ENCODE data around the gene ERFL. TPM values are rescaled to one million over a fixed set of nuclear protein-coding genes. Genes with fewer than 3 reads are reported as not detected.

The ERFL gene
- total RNA-seq, 1 experiment from 2014 or later = not detected

DNA sequence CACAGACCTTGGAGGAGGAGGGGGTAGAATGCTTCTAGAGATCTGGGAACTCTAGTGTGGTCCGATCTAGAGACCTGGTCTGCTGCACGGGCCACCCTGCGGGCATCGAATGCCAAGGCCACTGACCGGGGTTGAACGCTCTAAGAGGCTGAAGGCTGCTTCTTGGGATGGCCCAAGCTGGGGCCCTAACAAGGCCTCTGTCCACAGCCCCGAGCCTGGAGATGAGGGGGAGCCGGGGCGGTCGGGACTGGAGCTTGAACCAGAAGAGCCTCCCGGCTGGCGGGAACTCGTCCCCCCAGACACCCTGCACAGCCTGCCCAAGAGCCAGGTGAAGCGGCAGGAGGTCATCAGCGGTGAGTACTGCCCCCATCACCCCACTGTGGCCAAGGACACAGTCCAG, 30.0 kb downstream of the ERFL start:
- CTCF ChIA-PET = interaction anchor here (1.0 kb wide), 1 partner anchor 53 kb away, joined by 3 read pairs; no protein-coding TSS in a partner anchor
- H3K4me1 Mint-ChIP-seq (ENCODE audit: insufficient read depth, unreplicated experiment) = no peaks in the 10 kb centered on the region
- H3K4me3 Mint-ChIP-seq (ENCODE audit: unreplicated experiment) = no peak overlapping the region
- no peak for DNase-seq (ENCODE audit: unreplicated experiment)
- TF ChIP-seq, protein P1, sequence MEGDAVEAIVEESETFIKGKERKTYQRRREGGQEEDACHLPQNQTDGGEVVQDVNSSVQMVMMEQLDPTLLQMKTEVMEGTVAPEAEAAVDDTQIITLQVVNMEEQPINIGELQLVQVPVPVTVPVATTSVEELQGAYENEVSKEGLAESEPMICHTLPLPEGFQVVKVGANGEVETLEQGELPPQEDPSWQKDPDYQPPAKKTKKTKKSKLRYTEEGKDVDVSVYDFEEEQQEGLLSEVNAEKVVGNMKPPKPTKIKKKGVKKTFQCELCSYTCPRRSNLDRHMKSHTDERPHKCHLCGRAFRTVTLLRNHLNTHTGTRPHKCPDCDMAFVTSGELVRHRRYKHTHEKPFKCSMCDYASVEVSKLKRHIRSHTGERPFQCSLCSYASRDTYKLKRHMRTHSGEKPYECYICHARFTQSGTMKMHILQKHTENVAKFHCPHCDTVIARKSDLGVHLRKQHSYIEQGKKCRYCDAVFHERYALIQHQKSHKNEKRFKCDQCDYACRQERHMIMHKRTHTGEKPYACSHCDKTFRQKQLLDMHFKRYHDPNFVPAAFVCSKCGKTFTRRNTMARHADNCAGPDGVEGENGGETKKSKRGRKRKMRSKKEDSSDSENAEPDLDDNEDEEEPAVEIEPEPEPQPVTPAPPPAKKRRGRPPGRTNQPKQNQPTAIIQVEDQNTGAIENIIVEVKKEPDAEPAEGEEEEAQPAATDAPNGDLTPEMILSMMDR (IDR thresholded peaks at IDR 0.05; ENCODE audit: unreplicated experiment) = no peak
- BruUV-seq (replicated peaks) = no TSS peak
- intact Hi-C loops (cut with micrococcal nuclease) = no loop called here
- peaks cover 71% of the 10 kb centered on the region for H3K36me3 Mint-ChIP-seq (ENCODE audit: insufficient read depth, unreplicated experiment)
- POLR2A ChIA-PET = interaction anchor here (0.6 to 1.4 kb wide), 3 partner anchors 10 to 15 kb away, joined by 3 to 4 read pairs (median 3); no protein-coding TSS in a partner anchor
- no peaks in the 10 kb centered on the region for H3K27me3 Mint-ChIP-seq (ENCODE audit: insufficient read depth, unreplicated experiment)
- H3K9me3 Mint-ChIP-seq (ENCODE audit: unreplicated experiment) = no peaks in the 10 kb centered on the region
- H3K27ac Mint-ChIP-seq (ENCODE audit: low read depth, unreplicated experiment) = no peak overlapping the region

DNA sequence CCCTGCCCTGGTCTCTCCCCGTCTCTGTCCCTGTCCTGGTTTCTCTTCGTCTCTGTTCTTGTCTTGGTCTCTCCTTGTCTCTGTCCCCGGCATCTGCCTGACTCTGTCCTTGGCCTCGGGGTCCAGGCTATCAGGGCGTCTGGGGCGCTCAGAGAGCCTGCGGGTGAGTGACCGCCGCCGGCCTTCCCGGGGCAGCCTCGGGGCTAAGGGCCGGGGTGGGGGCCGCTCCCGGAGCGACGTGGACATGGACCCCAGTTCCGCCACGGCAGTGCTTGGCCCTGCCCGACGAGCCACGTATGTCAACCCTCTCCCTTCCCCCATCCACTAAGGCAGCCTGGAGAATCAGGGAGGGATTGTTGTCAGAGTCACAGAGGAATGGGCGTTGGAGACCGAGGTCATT, 30.4 kb downstream of the ERFL start:
- Mint-ChIP-seq H3K4me3 (ENCODE audit: unreplicated experiment) (no peak overlapping the region), H3K9me3 (ENCODE audit: unreplicated experiment) (no peaks in the 10 kb centered on the region), H3K4me1 (ENCODE audit: insufficient read depth, unreplicated experiment) (no peaks in the 10 kb centered on the region), H3K27ac (ENCODE audit: low read depth, unreplicated experiment) (no peak overlapping the region), H3K27me3 (ENCODE audit: insufficient read depth, unreplicated experiment) (no peaks in the 10 kb centered on the region), H3K36me3 (ENCODE audit: insufficient read depth, unreplicated experiment) (peaks cover 67% of the 10 kb centered on the region)
- BruUV-seq (replicated peaks) = no TSS peak
- intact Hi-C loops (cut with micrococcal nuclease) = loop anchor here (2.0 kb wide), 1 partner anchor 29 kb away; no protein-coding TSS in a partner anchor
- no peak for DNase-seq (ENCODE audit: unreplicated experiment)
- TF ChIP-seq, protein P1 (IDR thresholded peaks at IDR 0.05; ENCODE audit: unreplicated experiment) = no peak
- ChIA-PET POLR2A (interaction anchor here (0.6 to 1.0 kb wide), 2 partner anchors 14 kb away, joined by 3 read pairs; no protein-coding TSS in a partner anchor), CTCF (no interaction called here)

DNA sequence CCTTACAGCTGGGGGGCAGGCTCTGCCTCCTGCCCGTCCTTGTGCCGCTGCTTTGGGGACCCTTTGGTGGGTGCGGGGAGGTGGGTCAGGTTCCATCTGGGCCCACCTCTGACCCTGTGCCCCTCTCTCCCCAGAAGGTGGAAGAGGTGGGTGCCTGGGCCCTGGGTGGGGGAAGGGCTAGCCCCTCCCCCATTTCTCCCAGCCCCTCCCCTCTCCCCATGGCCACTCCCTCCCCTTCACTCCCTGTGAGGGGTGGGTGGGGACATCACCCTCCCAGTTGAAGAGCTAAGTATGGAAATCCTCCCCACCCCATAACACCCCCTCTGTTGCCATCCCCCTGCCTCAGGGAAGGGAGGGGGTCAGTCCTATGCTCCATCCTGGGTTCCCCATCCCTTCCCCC, 31.1 kb downstream of the ERFL start:
- TF ChIP-seq, protein P1 (IDR thresholded peaks at IDR 0.05; ENCODE audit: unreplicated experiment) = no peak
- Mint-ChIP-seq H3K4me3 (ENCODE audit: unreplicated experiment) (no peak overlapping the region), H3K4me1 (ENCODE audit: insufficient read depth, unreplicated experiment) (no peaks in the 10 kb centered on the region), H3K9me3 (ENCODE audit: unreplicated experiment) (no peaks in the 10 kb centered on the region), H3K36me3 (ENCODE audit: insufficient read depth, unreplicated experiment) (peaks cover 60% of the 10 kb centered on the region), H3K27ac (ENCODE audit: low read depth, unreplicated experiment) (no peak overlapping the region), H3K27me3 (ENCODE audit: insufficient read depth, unreplicated experiment) (no peaks in the 10 kb centered on the region)
- intact Hi-C loops (cut with micrococcal nuclease) = loop anchor here (2.0 kb wide), 1 partner anchor 28 kb away; no protein-coding TSS in a partner anchor
- POLR2A ChIA-PET = no interaction called here
- no TSS peak for BruUV-seq (replicated peaks)
- DNase-seq (ENCODE audit: unreplicated experiment) = no peak
- CTCF ChIA-PET = no interaction called here

DNA sequence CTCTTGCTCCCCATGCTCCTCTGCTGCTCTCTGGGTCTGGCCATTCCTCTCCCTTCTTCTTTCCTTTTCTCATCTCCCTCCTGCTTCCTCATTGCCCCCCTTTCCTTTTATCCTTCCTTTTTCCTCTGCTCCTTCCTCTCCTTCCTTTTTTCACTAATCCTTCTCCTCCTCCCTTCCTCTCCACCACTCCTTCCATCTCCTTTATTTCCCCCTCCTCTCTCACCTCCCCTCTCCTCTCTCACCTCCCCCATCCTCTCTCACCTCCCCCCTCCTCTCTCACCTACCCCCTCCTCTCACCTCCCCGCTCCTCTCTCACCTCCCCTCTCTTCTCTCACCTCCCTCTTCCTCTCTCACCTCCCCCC, 31.7 kb downstream of the ERFL start:
- ChIA-PET POLR2A (no interaction called here), CTCF (interaction anchor here (0.9 kb wide), 1 partner anchor 49 kb away, joined by 4 read pairs; no protein-coding TSS in a partner anchor)
- intact Hi-C loops (cut with micrococcal nuclease) = loop anchor here (2.0 kb wide), 1 partner anchor 28 kb away; no protein-coding TSS in a partner anchor
- no TSS peak for BruUV-seq (replicated peaks)
- no peak for DNase-seq (ENCODE audit: unreplicated experiment)
- Mint-ChIP-seq H3K27me3 (ENCODE audit: insufficient read depth, unreplicated experiment) (no peaks in the 10 kb centered on the region), H3K4me3 (ENCODE audit: unreplicated experiment) (no peak overlapping the region), H3K27ac (ENCODE audit: low read depth, unreplicated experiment) (no peak overlapping the region), H3K36me3 (ENCODE audit: insufficient read depth, unreplicated experiment) (peaks cover 54% of the 10 kb centered on the region), H3K4me1 (ENCODE audit: insufficient read depth, unreplicated experiment) (no peaks in the 10 kb centered on the region), H3K9me3 (ENCODE audit: unreplicated experiment) (no peaks in the 10 kb centered on the region)
- TF ChIP-seq, protein P1 (IDR thresholded peaks at IDR 0.05; ENCODE audit: unreplicated experiment) = no peak
